HG03060 (cell line): ENCODE results near the gene KLHL15.

Source experiments
- ATAC-seq: cut with Tn5 transposase; IDR thresholded peaks from one replicate; pipeline ENCODE4 v1.9.1; 2021; ENCODE audit warnings: low read depth, moderate number of reproducible peaks; ENCODE audit not compliant: unreplicated experiment

Gene KLHL15

DNA sequence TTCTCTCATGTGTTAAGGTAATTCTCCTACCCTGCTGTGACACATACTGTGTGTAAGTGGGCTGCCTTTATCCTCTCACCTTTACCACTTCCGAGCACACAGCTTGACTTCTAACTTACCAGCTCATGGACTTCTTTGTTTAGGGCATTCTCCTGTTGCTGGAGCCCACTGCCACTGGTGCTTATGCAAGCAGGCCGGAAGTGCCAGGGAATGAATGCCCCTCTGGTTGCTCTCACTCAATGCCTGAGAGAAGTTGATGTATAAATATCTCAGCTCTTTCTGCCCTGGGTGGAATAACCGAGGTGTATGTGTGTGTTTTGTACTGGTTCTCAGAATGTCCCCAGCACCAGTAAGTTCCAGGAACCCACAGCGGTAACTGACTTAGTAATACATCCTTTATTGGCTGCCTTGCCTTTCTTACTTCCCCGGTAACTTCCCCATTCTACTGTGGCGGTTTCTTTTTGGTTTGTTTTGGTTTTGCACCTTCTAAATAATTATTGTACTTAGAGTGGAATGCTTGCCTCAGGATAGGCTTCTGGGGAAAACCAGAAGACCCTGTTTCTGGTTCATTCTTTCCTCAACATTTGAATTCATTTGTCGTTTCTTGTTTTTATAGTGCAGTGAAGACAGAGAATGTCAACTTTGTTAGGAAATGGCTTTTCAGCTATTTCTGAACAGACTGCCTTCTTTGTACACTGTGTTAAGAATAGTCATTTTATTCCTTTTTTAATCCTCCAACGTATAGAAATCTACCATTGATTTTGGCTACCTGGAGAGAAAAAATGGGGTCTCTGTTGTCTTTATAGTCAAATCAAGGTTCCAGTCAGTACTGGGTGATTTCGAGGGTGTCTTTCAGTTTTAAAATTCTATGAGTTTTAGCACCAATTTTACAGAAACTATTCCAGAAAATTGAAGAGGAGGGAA is 73.7 kb downstream of the KLHL15 start:
- ATAC-seq: no peak

DNA sequence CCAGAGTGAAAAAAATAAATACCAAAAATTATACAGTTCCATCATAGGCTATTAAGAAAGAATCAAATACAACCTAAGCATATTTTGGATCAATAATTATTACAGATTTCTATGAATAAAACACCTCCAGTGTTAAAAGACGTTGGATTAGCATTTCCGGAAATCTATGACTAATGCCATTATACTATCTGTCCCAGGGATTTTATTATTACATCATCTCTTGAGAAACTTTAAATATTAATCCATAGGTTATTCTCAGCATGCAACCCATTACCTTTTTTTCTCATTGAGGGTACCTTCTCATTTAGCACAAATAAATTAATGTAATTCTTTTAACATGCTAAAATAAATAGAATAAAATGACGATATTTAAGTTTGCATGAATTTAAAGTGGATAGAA is 74.6 kb downstream of the KLHL15 start:
- no peak for ATAC-seq

DNA sequence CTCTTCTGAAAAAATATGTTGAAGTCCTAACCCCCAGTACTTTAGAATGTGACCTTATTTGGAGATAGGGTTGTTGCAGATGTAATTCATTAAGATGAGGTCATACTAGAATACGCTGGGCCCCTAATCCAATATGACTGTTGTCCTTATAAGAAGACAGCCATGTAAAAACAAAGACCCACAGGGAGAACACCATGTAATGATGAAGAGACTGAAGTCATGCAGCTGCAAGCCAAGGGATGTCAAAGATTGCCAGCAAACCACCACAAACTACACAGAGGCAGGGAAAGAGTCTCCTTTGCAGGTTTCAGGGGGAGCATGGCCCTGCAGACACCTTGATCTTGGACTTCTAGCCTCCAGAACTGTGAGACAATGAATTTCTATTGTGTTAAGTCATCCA is 81.8 kb downstream of the KLHL15 start:
- no peak for ATAC-seq

DNA sequence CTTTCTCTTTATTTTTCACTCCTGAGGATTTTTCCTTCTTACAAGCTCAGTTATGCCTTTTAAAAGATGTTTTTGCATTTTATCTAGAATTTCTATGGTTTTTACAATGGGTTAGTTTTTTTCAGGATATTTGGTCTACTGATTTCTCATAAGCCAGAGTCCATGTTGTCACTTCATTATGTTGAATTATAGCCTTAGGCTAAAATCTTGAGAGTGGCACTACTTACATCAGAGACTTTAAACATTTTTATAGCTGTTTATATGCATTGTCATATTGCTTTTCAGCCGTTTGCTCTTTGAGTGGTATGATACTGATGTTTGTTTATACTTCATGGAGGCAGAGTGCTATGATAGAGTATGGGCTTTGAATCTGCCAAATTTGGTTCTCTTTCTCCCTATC is 82.8 kb downstream of the KLHL15 start:
- no peak for ATAC-seq

DNA sequence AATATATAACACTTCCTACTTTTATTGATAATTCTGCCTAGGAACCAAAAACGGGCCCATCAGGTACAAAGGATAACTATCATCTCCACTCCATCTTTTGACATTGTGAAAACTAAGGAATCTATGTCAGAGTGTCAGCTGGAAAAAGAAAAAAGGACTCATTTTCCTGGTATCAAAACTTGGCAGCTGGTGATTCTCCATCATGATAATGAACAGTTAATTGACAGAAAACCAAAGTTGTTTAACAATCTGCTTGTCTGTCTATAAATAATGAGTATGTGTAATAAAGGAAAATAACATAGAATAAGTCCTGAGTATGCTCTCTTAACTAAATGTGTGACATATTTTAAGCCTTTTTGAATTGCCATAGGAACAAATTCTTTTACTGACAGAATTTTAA is 87.8 kb downstream of the KLHL15 start:
- ATAC-seq: no peak

DNA sequence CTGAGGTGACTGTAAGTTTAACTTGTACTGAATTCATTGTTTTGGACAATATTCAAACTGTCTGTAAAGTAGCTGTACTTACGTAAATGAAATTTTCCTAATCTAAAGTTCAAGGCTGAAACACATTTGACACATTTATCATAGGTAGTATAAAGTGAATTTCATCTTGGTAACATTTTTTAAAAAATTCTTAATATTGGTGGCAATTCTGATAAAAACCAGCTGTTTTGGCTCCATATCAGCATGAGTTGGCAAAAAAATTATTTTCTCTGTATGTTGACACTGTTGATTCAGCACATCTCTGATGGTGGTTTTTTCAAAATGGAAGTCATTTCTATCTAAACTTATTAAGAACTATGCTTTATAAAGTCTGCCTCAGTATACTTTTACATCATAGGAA is 88.3 kb downstream of the KLHL15 start:
- ATAC-seq: no peak

DNA sequence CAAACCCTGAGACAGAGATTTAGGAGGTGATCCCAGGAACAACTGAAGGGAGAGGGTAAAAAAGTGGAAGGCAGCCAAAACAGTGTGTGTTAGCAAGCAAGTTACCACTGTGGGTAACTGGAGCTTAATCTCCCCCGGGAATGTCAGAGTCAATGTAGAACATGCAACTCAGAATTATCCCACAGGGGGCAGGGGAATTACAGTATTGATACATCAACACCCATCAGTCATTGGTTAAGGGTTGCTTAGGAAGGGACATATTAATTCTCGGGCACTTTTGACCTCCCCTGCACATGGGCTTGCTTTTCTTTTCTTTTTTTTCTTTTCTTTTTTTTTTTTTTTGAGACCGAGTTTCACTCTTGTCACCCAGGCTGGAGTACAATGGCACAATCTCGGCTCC is 89.9 kb downstream of the KLHL15 start:
- ATAC-seq: no peak

DNA sequence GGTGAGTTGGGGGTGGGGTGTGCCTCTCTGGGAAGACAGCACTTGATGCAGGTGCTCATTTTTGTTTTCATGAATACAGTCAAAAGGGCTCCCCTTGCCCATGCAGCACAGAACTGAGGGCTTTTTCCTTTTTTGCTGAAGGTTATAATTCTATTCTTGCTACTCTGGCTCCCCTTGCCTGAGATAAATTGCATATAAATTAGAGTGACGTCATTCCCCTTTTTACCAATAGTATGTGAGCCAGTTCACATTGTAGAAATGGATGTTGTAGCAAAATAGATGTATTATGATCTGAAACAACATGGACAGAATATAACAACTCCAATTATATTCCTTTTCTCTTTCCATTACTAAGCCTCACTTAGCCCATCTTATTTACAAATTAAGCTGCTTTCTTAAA is 90.8 kb downstream of the KLHL15 start:
- ATAC-seq: no peak

DNA sequence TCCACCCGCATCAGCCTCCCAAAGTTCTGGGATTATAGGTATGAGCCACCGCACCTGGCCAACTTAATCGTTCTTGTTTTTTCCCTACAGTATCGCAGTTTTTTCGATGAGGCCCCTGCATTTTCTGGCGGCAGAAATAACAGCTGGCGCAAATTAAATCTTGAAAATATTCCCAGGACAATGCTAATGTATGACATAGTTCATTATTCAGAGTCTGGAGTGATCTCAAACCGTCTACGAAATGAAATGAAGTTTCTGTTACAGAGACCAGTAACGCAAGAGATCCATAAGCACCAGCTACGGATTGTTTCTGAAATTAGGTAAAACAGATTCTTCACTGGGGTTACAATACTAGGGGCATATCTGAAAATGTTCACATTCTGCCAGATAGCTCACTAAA is 91.9 kb downstream of the KLHL15 start:
- no peak for ATAC-seq
